ENCODE measurements around the gene LEFTY1.

DNA sequence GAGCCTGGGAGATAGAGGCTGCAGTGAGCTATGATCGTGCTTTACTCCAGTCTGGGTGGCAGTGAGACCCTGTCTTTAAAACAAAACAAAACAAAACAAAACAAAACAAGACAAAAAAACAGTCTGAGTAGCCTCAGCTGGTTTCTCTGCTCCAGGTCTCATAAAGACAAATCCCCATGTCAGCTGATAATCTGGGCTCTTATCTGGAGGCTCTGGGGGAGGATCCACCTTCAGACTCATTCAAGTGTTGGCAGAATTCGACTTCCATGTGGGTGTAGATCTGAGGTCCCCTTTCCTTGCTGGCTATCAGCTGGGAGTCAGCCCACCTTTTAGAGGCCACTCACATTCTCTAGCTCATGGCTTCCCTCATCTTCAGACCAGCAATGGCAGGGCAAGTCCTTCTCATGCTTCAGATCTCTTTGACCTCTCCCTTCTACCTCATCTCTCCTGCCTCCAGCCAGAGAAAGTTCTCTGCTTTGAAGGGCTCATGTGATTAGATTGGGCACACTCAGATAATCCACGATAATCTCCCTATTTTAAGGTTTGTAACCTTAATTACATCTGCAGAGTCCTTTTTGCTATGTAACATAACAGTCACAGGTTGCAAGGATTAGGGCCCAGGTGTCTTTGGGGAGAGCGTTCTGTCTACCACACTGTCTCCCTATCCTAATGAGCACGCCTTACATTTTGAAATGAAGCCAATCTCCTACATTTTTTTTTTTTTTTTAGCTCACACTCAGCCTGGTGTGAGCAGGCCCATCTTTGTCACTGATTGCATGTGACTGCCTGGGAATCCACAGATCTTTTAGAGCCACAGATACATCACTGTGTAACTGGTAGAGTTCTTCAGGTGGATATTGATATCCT, 42.6 kb upstream of the LEFTY1 start:
- TF ChIP-seq, protein P1, sequence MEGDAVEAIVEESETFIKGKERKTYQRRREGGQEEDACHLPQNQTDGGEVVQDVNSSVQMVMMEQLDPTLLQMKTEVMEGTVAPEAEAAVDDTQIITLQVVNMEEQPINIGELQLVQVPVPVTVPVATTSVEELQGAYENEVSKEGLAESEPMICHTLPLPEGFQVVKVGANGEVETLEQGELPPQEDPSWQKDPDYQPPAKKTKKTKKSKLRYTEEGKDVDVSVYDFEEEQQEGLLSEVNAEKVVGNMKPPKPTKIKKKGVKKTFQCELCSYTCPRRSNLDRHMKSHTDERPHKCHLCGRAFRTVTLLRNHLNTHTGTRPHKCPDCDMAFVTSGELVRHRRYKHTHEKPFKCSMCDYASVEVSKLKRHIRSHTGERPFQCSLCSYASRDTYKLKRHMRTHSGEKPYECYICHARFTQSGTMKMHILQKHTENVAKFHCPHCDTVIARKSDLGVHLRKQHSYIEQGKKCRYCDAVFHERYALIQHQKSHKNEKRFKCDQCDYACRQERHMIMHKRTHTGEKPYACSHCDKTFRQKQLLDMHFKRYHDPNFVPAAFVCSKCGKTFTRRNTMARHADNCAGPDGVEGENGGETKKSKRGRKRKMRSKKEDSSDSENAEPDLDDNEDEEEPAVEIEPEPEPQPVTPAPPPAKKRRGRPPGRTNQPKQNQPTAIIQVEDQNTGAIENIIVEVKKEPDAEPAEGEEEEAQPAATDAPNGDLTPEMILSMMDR (IDR thresholded peaks at IDR 0.05; ENCODE audit: low read depth, low read length, poor library complexity, severe bottlenecking): no peak
- TF ChIP-seq EZH2phosphoT487 (IDR thresholded peaks at IDR 0.05; ENCODE audit: borderline replicate concordance, low read length): no peak

All from DOHH2 (cell line).